Endothelial cell of umbilical vein (primary cell): ENCODE measurements around the gene SLC24A3. TPM values are rescaled to one million over a fixed set of nuclear protein-coding genes. Genes with fewer than 3 reads are reported as not detected.

ENCODE experiments used
- BruUV-seq: library from RNA; stranded (reverse); fragments of 400-500 nt; replicated peaks from 2 replicates; lab custom pipeline; 2021; lab: Mats Ljungman, UMichigan
- CTCF ChIA-PET: fragments of 300-600, 350-600 bp; sonication (Branson Sonifier 250); formaldehyde crosslinking; loops from one replicate; lab custom pipeline; 2021; ENCODE audit warnings: antibody characterized with exemption, inconsistent platforms; lab: Charles Lee
- POLR2A ChIA-PET: fragments of 300-600, 350-600 bp; sonication (Branson Sonifier 250); formaldehyde crosslinking; loops from one replicate; lab custom pipeline; 2021; ENCODE audit warnings: antibody characterized with exemption, inconsistent platforms; lab: Charles Lee
- DNase-seq: peaks from one replicate; pipeline ENCODE4 v3.0.0-alpha.2; 2011; ENCODE audit warnings: low read depth, low spot score
- FAIRE-seq: peaks from 2 replicates; lab custom pipeline; 2011; peaks lifted over from hg19 to GRCh38; lab: Jason Lieb, UNC
- H2AFZ ChIP-seq: 2 replicates; pipeline ENCODE4 v1.6.0; 2012; ENCODE audit warnings: low read depth, low read length, control low read depth, inconsistent platforms
- H3K27ac ChIP-seq: 2 replicates; pipeline ENCODE4 v1.5.1; 2011; ENCODE audit warnings: low read depth, mild to moderate bottlenecking, control low read depth, low read length, moderate library complexity; ENCODE audit not compliant: insufficient read depth
- H3K27me3 ChIP-seq, 2 experiments: 2 replicates each; pipeline versions ENCODE4 v1.6.0 to v1.6.1; 2011; ENCODE audit warnings: low read length in 2 of 2, mixed read lengths in 1 of 2; ENCODE audit not compliant: control insufficient read depth in 2 of 2, insufficient read depth in 2 of 2
- H3K36me3 ChIP-seq, 2 experiments: 2 replicates in 1 of 2; 3 replicates in 1 of 2; pipeline ENCODE4 v1.5.1; 2011; ENCODE audit warnings: low read length in 2 of 2, mild to moderate bottlenecking in 1 of 2, moderate library complexity in 1 of 2; ENCODE audit not compliant: control insufficient read depth in 2 of 2, insufficient read depth in 2 of 2; ENCODE audit errors: extremely low read depth in 1 of 2
- H3K4me1 ChIP-seq: 3 replicates; pipeline ENCODE4 v1.5.1; 2011; ENCODE audit warnings: mild to moderate bottlenecking, low read length; ENCODE audit not compliant: control insufficient read depth, insufficient read depth; ENCODE audit errors: extremely low read depth
- H3K4me2 ChIP-seq: 2 replicates; pipeline ENCODE4 v1.6.1; 2011; ENCODE audit warnings: low read length, control low read depth, mixed read lengths; ENCODE audit not compliant: insufficient read depth
- H3K4me3 ChIP-seq, 3 experiments: fragments of 200-600 bp in 1 of 3; sonication (generic), shearing (Covaris generic) in 1 of 3; replicated peaks in 1 of 3; 2 replicates each; pipeline ENCODE4 v1.5.1; 2011 to 2016; ENCODE audit warnings: control low read depth in 3 of 3, low read length in 3 of 3, mild to moderate bottlenecking in 2 of 3, inconsistent platforms in 1 of 3, low read depth in 1 of 3, moderate library complexity in 1 of 3; ENCODE audit not compliant: insufficient read depth in 1 of 3
- H3K79me2 ChIP-seq: 2 replicates; pipeline ENCODE4 v1.6.0; 2012; ENCODE audit warnings: low read length, inconsistent platforms; ENCODE audit not compliant: control insufficient read depth, insufficient read depth
- H3K9ac ChIP-seq: replicated peaks from 2 replicates; pipeline ENCODE3; 2011; ENCODE audit warnings: low read length, control low read depth; ENCODE audit not compliant: insufficient read depth; ENCODE audit errors: extremely low read depth
- H3K9me1 ChIP-seq: replicated peaks from 3 replicates; pipeline ENCODE4 v1.6.0; 2011; ENCODE audit warnings: mild to moderate bottlenecking, low read length; ENCODE audit not compliant: control insufficient read depth, insufficient read depth; ENCODE audit errors: extremely low read depth
- H3K9me3 ChIP-seq: replicated peaks from 2 replicates; pipeline ENCODE4 v1.5.1; 2012; ENCODE audit warnings: low read length, inconsistent platforms; ENCODE audit not compliant: control insufficient read depth, insufficient read depth
- H4K20me1 ChIP-seq: replicated peaks from 2 replicates; pipeline ENCODE3; 2011; ENCODE audit warnings: mild to moderate bottlenecking, low read length; ENCODE audit not compliant: control insufficient read depth, insufficient read depth; ENCODE audit errors: extremely low read depth
- EZH2 ChIP-seq: IDR thresholded peaks from 2 replicates; pipeline ENCODE4 v1.6.1; 2012; ENCODE audit warnings: borderline replicate concordance, low read depth, mild to moderate bottlenecking, moderate library complexity, low read length, inconsistent platforms; ENCODE audit not compliant: severe bottlenecking
- FOS ChIP-seq: IDR thresholded peaks from 2 replicates; pipeline ENCODE4 v1.6.1; 2011; ENCODE audit warnings: mild to moderate bottlenecking, low read length, moderate library complexity, borderline replicate concordance; ENCODE audit not compliant: insufficient read depth
- GATA2 ChIP-seq: IDR thresholded peaks from 2 replicates; pipeline ENCODE4 v1.7.0; 2011; ENCODE audit warnings: low read depth, mild to moderate bottlenecking, moderate library complexity, mixed read lengths, low read length; ENCODE audit not compliant: insufficient read length, insufficient read depth
- JUN ChIP-seq: IDR thresholded peaks from 2 replicates; pipeline ENCODE4 v1.6.1; 2011; ENCODE audit warnings: borderline replicate concordance, low read depth; ENCODE audit not compliant: insufficient read length, insufficient read depth
- MYC ChIP-seq: IDR thresholded peaks from one replicate; pipeline ENCODE4 v1.6.1; 2011; ENCODE audit warnings: mild to moderate bottlenecking, low read depth, low read length
- POLR2A ChIP-seq: IDR thresholded peaks from 2 replicates; pipeline ENCODE4 v1.6.1; 2012; ENCODE audit warnings: low read depth, mild to moderate bottlenecking, control low read depth, low read length
- POLR2AphosphoS5 ChIP-seq: IDR thresholded peaks from 2 replicates; pipeline ENCODE4 v1.6.1; 2012; ENCODE audit warnings: low read depth, mild to moderate bottlenecking, control low read depth, low read length, moderate library complexity; ENCODE audit not compliant: insufficient read depth
- dilution Hi-C: fragments of 300-500 bp; cut with MboI; formaldehyde crosslinking; loops from one replicate; pipeline ENCODE4 v1.15.0; 2019; ENCODE audit warnings: low sequenced_read_pairs; ENCODE audit not compliant: extremely low pct_ligation_motif_present
- intact Hi-C: fragments of 100-400 bp; cut with micrococcal nuclease; formaldehyde crosslinking; loops from one replicate; pipeline ENCODE4 v1.10.0; 2022
- polyA plus RNA-seq, 4 experiments: library from polyadenylated mRNA; depleted of rRNA in 3 of 4; stranded (reverse) in 3 of 4; unstranded in 1 of 4; fragments of >200 nt; gene quantifications; 2 replicates each; pipeline versions ENCODE4 v1.2.1 to v1.2.3, GENCODE V29; 2011 to 2012; ENCODE audit warnings: missing spikeins in 1 of 4
- total RNA-seq: library from RNA; stranded (reverse); gene quantifications from 2 replicates; pipeline ENCODE4 v1.2.3, GENCODE V29; 2021
- TF ChIP-seq, protein P1 (sequence below): IDR thresholded peaks from 2 replicates; pipeline ENCODE4 v1.6.1; 2011; ENCODE audit not compliant: insufficient read depth, insufficient read length
- TF ChIP-seq, protein P2 (sequence below), 2 donors: IDR thresholded peaks; 1 replicate in 1 of 2; 2 replicates in 1 of 2; pipeline ENCODE4 v1.5.1; 2011; ENCODE audit warnings: low read length in 2 of 2, mild to moderate bottlenecking in 2 of 2, moderate library complexity in 2 of 2, control low read depth in 1 of 2, inconsistent platforms in 1 of 2, low read depth in 1 of 2; ENCODE audit not compliant: insufficient read depth in 1 of 2; ENCODE audit errors: extremely low read depth in 1 of 2

Gene SLC24A3
- total and polyA plus RNA-seq, 2 donors (not counting 3 experiments of a cell fraction or from before 2014, with no cell fraction given): not detected

DNA sequence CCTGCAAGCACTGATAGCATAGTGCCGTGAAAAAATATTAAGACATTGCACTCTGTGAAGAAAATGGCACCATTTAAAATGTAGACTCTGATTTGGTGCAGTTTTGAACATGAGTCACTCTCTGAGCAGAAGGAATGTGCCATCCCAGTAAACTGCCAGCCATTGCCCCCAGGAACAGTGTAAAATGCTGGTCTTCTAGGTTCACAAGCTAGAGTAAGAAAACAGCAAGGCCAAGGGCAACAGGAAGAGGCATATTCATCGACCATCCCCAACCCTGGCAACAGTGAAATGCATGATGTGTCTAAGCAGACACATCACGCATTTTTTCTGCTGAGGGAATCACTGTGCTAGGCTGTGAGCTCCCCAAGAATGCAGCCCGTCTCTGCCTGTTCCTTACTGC is 382.5 kb downstream of the SLC24A3 start:
- dilution Hi-C loops: no loop called here
- Histone ChIP-seq H3K4me3 (no peak overlapping the region), H3K9ac (no peak overlapping the region), H3K9me3 (no peaks in the 10 kb centered on the region), H3K36me3 (no peaks in the 10 kb centered on the region), H4K20me1 (no peaks in the 10 kb centered on the region), H3K4me1 (no peaks in the 10 kb centered on the region), H3K27ac (no peak overlapping the region), H3K9me1 (no peaks in the 10 kb centered on the region), H2AFZ (no peak overlapping the region), H3K27me3 (no peaks in the 10 kb centered on the region), H3K4me2 (no peak overlapping the region), H3K79me2 (no peaks in the 10 kb centered on the region)
- TF ChIP-seq MYC: no peak
- TF ChIP-seq POLR2AphosphoS5: no peak
- TF ChIP-seq JUN: no peak
- TF ChIP-seq POLR2A: no peak
- TF ChIP-seq, protein P1, sequence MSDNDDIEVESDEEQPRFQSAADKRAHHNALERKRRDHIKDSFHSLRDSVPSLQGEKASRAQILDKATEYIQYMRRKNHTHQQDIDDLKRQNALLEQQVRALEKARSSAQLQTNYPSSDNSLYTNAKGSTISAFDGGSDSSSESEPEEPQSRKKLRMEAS: no peak
- TF ChIP-seq GATA2: no peak
- no peak for TF ChIP-seq FOS
- no peak for TF ChIP-seq EZH2
- TF ChIP-seq, protein P2, sequence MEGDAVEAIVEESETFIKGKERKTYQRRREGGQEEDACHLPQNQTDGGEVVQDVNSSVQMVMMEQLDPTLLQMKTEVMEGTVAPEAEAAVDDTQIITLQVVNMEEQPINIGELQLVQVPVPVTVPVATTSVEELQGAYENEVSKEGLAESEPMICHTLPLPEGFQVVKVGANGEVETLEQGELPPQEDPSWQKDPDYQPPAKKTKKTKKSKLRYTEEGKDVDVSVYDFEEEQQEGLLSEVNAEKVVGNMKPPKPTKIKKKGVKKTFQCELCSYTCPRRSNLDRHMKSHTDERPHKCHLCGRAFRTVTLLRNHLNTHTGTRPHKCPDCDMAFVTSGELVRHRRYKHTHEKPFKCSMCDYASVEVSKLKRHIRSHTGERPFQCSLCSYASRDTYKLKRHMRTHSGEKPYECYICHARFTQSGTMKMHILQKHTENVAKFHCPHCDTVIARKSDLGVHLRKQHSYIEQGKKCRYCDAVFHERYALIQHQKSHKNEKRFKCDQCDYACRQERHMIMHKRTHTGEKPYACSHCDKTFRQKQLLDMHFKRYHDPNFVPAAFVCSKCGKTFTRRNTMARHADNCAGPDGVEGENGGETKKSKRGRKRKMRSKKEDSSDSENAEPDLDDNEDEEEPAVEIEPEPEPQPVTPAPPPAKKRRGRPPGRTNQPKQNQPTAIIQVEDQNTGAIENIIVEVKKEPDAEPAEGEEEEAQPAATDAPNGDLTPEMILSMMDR (IDR thresholded peaks at IDR 0.05; ENCODE audit: extremely low read depth in 1 of 2, insufficient read depth in 1 of 2, low read depth in 1 of 2, low read length in 2 of 2): no peak
- DNase-seq (no peak), FAIRE-seq (no peak)
- no TSS peak for BruUV-seq
- ChIA-PET POLR2A (no interaction called here), CTCF (interaction anchor here (1.0 kb wide), 1 partner anchor 34 kb away, joined by 4 read pairs; no protein-coding TSS in a partner anchor)
- intact Hi-C loops: no loop called here
